Astrocyte (in vitro differentiated cells and primary cell): ENCODE results near the gene ADAMTSL2. TPM values are rescaled to one million over a fixed set of nuclear protein-coding genes. Genes with fewer than 3 reads are reported as not detected.

ENCODE experiments used
- DNase-seq: peaks from one replicate; pipeline ENCODE4 v3.0.0-alpha.2; 2010; ENCODE audit warnings: low read depth
- FAIRE-seq: peaks from 2 replicates; lab custom pipeline; 2011; peaks lifted over from hg19 to GRCh38; lab: Jason Lieb, UNC
- H2AFZ ChIP-seq: 2 replicates; pipeline ENCODE4 v1.6.0; 2012; ENCODE audit warnings: low read depth, low read length, inconsistent platforms
- H3K27ac ChIP-seq: 2 replicates; pipeline ENCODE4 v1.5.1; 2011; ENCODE audit warnings: low read depth, low read length, inconsistent platforms
- H3K27me3 ChIP-seq: 2 replicates; pipeline ENCODE4 v1.6.0; 2011; ENCODE audit warnings: low read length, inconsistent platforms; ENCODE audit not compliant: insufficient read depth
- H3K36me3 ChIP-seq: 2 replicates; pipeline ENCODE4 v1.5.1; 2011; ENCODE audit warnings: low read length, inconsistent platforms; ENCODE audit not compliant: insufficient read depth
- H3K4me1 ChIP-seq: 2 replicates; pipeline ENCODE4 v1.5.1; 2011; ENCODE audit warnings: low read length, inconsistent platforms; ENCODE audit not compliant: insufficient read depth
- H3K4me2 ChIP-seq: 2 replicates; pipeline ENCODE4 v1.6.0; 2012; ENCODE audit warnings: low read length, inconsistent platforms
- H3K4me3 ChIP-seq: 2 replicates; pipeline ENCODE4 v1.5.1; 2011; ENCODE audit warnings: low read depth, mild to moderate bottlenecking, low read length, inconsistent platforms; ENCODE audit not compliant: insufficient read depth
- H3K79me2 ChIP-seq: 2 replicates; pipeline ENCODE4 v1.6.0; 2012; ENCODE audit warnings: mild to moderate bottlenecking, low read length, inconsistent platforms; ENCODE audit not compliant: insufficient read depth
- H3K9ac ChIP-seq: 2 replicates; pipeline ENCODE4 v1.6.0; 2012; ENCODE audit warnings: mild to moderate bottlenecking, low read length, inconsistent platforms
- H3K9me3 ChIP-seq: 2 replicates; pipeline ENCODE4 v1.5.1; 2012; ENCODE audit warnings: low read depth, mild to moderate bottlenecking, low read length, inconsistent platforms; ENCODE audit not compliant: insufficient read depth
- H4K20me1 ChIP-seq: 2 replicates; pipeline ENCODE4 v1.6.0; 2012; ENCODE audit warnings: low read length, inconsistent platforms; ENCODE audit not compliant: insufficient read depth
- H3K27ac Mint-ChIP-seq: one replicate; pipeline ENCODE4 v1.8.0; 2021; ENCODE audit warnings: mild to moderate bottlenecking, mixed read lengths; ENCODE audit not compliant: unreplicated experiment
- H3K27me3 Mint-ChIP-seq: one replicate; pipeline ENCODE4 v1.8.0; 2021; ENCODE audit warnings: low read depth, mixed read lengths; ENCODE audit not compliant: unreplicated experiment
- H3K36me3 Mint-ChIP-seq: one replicate; pipeline ENCODE4 v1.8.0; 2021; ENCODE audit warnings: low read depth, mixed read lengths; ENCODE audit not compliant: unreplicated experiment
- H3K4me1 Mint-ChIP-seq: one replicate; pipeline ENCODE4 v1.8.0; 2021; ENCODE audit warnings: low read depth, mixed read lengths; ENCODE audit not compliant: unreplicated experiment
- H3K4me3 Mint-ChIP-seq: one replicate; pipeline ENCODE4 v1.8.0; 2021; ENCODE audit warnings: mild to moderate bottlenecking, moderate library complexity, mixed read lengths; ENCODE audit not compliant: unreplicated experiment
- H3K9me3 Mint-ChIP-seq: one replicate; pipeline ENCODE4 v1.8.0; 2021; ENCODE audit warnings: mild to moderate bottlenecking, mixed read lengths; ENCODE audit not compliant: unreplicated experiment
- CTCF ChIP-seq: IDR thresholded peaks from 2 replicates; pipeline ENCODE4 v1.5.1; 2011; ENCODE audit warnings: low read depth, mild to moderate bottlenecking, inconsistent platforms, low read length, moderate library complexity; ENCODE audit not compliant: insufficient read depth
- EZH2 ChIP-seq: IDR thresholded peaks from 2 replicates; pipeline ENCODE4 v1.6.1; 2012; ENCODE audit warnings: mild to moderate bottlenecking, low read length, inconsistent platforms; ENCODE audit not compliant: insufficient read depth
- total RNA-seq: library from RNA; stranded (reverse); gene quantifications from 2 replicates; pipeline ENCODE4 v1.2.1, GENCODE V29; 2021

Gene ADAMTSL2
- total RNA-seq, 1 donor from 2014 or later, result 0.52 TPM

GRCh38 chr9:133583586-133583985, 49.1 kb downstream of the ADAMTSL2 start:
- peaks cover 4% of the 10 kb centered on the region for H3K9me3 ChIP-seq
- Mint-ChIP-seq H3K4me3 (no peak overlapping the region), H3K9me3 (peaks cover 3% of the 10 kb centered on the region), H3K4me1 (peaks cover 10% of the 10 kb centered on the region), H3K27ac (no peak overlapping the region), H3K27me3 (peaks cover 41% of the 10 kb centered on the region), H3K36me3 (no peaks in the 10 kb centered on the region)
- H2AFZ ChIP-seq, result no peak overlapping the region
- no peak overlapping the region for H3K9ac ChIP-seq
- H3K27ac ChIP-seq, result no peak overlapping the region
- no peak for DNase-seq
- no peak overlapping the region for H3K4me3 ChIP-seq
- no peaks in the 10 kb centered on the region for H3K36me3 ChIP-seq
- FAIRE-seq, result no peak
- TF ChIP-seq EZH2 (no peak), CTCF (no peak)
- H3K27me3 ChIP-seq, result peaks cover 22% of the 10 kb centered on the region
- H3K4me2 ChIP-seq, result no peak overlapping the region
- no peaks in the 10 kb centered on the region for H3K4me1 ChIP-seq
- no peaks in the 10 kb centered on the region for H4K20me1 ChIP-seq
- H3K79me2 ChIP-seq, result no peaks in the 10 kb centered on the region

- no peak overlapping the region for H3K4me3 ChIP-seq
- DNase-seq (no peak), FAIRE-seq (no peak)
- peaks cover 4% of the 10 kb centered on the region for H3K9me3 ChIP-seq
- no peak overlapping the region for H3K27ac ChIP-seq
- no peaks in the 10 kb centered on the region for H4K20me1 ChIP-seq
- Mint-ChIP-seq H3K4me3 (no peak overlapping the region), H3K27ac (peak overlapping the region; percentile 10), H3K36me3 (no peaks in the 10 kb centered on the region), H3K4me1 (peaks cover 10% of the 10 kb centered on the region), H3K9me3 (peaks cover 3% of the 10 kb centered on the region), H3K27me3 (peaks cover 44% of the 10 kb centered on the region)
- TF ChIP-seq EZH2 (no peak), CTCF (no peak)
- no peaks in the 10 kb centered on the region for H3K79me2 ChIP-seq
- H3K9ac ChIP-seq, result no peak overlapping the region
- peaks cover 22% of the 10 kb centered on the region for H3K27me3 ChIP-seq
- no peaks in the 10 kb centered on the region for H3K36me3 ChIP-seq
- H3K4me1 ChIP-seq, result no peaks in the 10 kb centered on the region
- H2AFZ ChIP-seq, result no peak overlapping the region
- H3K4me2 ChIP-seq, result no peak overlapping the region
Observed at GRCh38 chr9:133584167-133584558, 49.7 kb downstream of the ADAMTSL2 start.

GRCh38 chr9:133584559-133585476, 50.3 kb downstream of the ADAMTSL2 start:
- Mint-ChIP-seq H3K27me3 (peaks cover 40% of the 10 kb centered on the region), H3K36me3 (no peaks in the 10 kb centered on the region), H3K27ac (peak overlapping the region; percentile 10), H3K4me3 (no peak overlapping the region), H3K9me3 (peaks cover 3% of the 10 kb centered on the region), H3K4me1 (peaks cover 10% of the 10 kb centered on the region)
- H3K4me2 ChIP-seq, result no peak overlapping the region
- H3K9me3 ChIP-seq, result peaks cover 4% of the 10 kb centered on the region
- no peaks in the 10 kb centered on the region for H4K20me1 ChIP-seq
- H3K27me3 ChIP-seq, result peaks cover 22% of the 10 kb centered on the region
- FAIRE-seq (no peak), DNase-seq (no peak)
- H3K4me1 ChIP-seq, result no peaks in the 10 kb centered on the region
- H3K27ac ChIP-seq, result no peak overlapping the region
- no peak overlapping the region for H2AFZ ChIP-seq
- no peaks in the 10 kb centered on the region for H3K36me3 ChIP-seq
- no peaks in the 10 kb centered on the region for H3K79me2 ChIP-seq
- H3K9ac ChIP-seq, result no peak overlapping the region
- TF ChIP-seq EZH2 (no peak), CTCF (no peak)
- no peak overlapping the region for H3K4me3 ChIP-seq
